Measurements from ENCODE around the gene SPSB1.

DNA sequence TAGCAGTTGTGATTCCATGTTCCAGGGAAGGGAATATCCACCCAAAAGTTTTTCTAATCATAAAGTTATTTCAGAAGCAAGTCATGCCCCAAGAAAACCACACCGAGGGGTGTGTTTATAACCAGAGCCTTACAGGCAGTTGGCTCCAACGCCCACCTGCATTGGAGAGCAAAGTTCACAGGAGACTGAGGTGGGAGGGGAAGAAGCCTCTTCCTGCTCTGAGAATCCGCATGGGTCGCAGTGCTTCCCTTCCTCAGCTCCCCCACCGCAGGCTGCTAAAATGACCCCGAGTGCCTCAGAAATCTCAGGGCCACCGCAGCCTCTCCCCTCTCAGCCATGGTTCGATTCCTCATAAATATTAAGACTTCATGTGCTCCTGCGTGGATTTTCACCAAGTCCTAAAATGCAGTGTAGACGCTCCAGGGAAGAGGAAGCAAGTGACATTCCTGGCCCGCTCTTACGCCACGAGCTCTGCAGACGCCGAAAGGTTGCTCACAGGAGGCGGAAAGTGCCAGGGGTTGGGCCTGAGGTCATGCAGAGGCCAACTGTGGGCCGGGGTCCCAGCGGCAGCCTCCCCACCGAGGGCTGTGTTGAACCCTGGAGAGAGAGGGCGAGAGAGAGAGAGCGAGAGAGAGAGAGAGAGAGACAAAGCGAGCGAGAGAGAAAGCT lies 13.4 kb upstream of the SPSB1 start:
- TF ChIP-seq, protein P1, sequence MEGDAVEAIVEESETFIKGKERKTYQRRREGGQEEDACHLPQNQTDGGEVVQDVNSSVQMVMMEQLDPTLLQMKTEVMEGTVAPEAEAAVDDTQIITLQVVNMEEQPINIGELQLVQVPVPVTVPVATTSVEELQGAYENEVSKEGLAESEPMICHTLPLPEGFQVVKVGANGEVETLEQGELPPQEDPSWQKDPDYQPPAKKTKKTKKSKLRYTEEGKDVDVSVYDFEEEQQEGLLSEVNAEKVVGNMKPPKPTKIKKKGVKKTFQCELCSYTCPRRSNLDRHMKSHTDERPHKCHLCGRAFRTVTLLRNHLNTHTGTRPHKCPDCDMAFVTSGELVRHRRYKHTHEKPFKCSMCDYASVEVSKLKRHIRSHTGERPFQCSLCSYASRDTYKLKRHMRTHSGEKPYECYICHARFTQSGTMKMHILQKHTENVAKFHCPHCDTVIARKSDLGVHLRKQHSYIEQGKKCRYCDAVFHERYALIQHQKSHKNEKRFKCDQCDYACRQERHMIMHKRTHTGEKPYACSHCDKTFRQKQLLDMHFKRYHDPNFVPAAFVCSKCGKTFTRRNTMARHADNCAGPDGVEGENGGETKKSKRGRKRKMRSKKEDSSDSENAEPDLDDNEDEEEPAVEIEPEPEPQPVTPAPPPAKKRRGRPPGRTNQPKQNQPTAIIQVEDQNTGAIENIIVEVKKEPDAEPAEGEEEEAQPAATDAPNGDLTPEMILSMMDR (IDR thresholded peaks at IDR 0.05): no peak
- TF ChIP-seq POLR2A (IDR thresholded peaks at IDR 0.05): no peak

All from thyroid gland (tissue), 4 donors.